HEK293T (cell line): ENCODE results near the gene KLHL15.
A peak's percentile ranks its signal among the peaks of the same experiment; 100 is the strongest.

Source experiments
- CTCF ChIA-PET: fragments of 350-600 bp; formaldehyde crosslinking; extraction: SDS; loops from one replicate; lab custom pipeline; 2021; ENCODE audit warnings: antibody characterized with exemption, inconsistent platforms; lab: Yijun Ruan, JAX
- POLR2A ChIA-PET: fragments of 350-600 bp; formaldehyde crosslinking; extraction: SDS; loops from one replicate; lab custom pipeline; 2020; ENCODE audit warnings: antibody characterized with exemption, inconsistent platforms; lab: Yijun Ruan, JAX
- DNase-seq: peaks from one replicate; pipeline ENCODE4 v3.0.0; 2012; ENCODE audit warnings: mixed read lengths; ENCODE audit errors: extremely low spot score
- ARNT ChIP-seq: fragments of 450-650 bp; IDR thresholded peaks from 2 replicates; pipeline ENCODE4 v1.6.1; 2017; ENCODE audit warnings: mild to moderate bottlenecking
- BHLHE40 ChIP-seq: fragments of 450-650 bp; IDR thresholded peaks from 2 replicates; pipeline ENCODE4 v1.6.1; 2016; ENCODE audit warnings: mild to moderate bottlenecking, moderate library complexity, borderline replicate concordance
- CTBP1 ChIP-seq: fragments of 450-650 bp; IDR thresholded peaks from 2 replicates; pipeline ENCODE4 v1.6.1; 2016; ENCODE audit warnings: borderline replicate concordance
- ELF4 ChIP-seq: fragments of 450-650 bp; IDR thresholded peaks from 2 replicates; pipeline ENCODE4 v1.6.1; 2017; ENCODE audit warnings: antibody characterized with exemption
- FOXA1 ChIP-seq: fragments of 450-650 bp; IDR thresholded peaks from 2 replicates; pipeline ENCODE4 v1.6.1; 2016; ENCODE audit warnings: mild to moderate bottlenecking
- FOXK2 ChIP-seq: fragments of 450-650 bp; IDR thresholded peaks from 2 replicates; pipeline ENCODE4 v1.6.1; 2016; ENCODE audit warnings: mild to moderate bottlenecking
- FOXM1 ChIP-seq: fragments of 450-650 bp; IDR thresholded peaks from 2 replicates; pipeline ENCODE4 v1.6.1; 2017; ENCODE audit warnings: mild to moderate bottlenecking, borderline replicate concordance
- HDGF ChIP-seq: fragments of 450-650 bp; IDR thresholded peaks from 2 replicates; pipeline ENCODE4 v1.6.1; 2017; ENCODE audit warnings: antibody characterized with exemption, borderline replicate concordance
- L3MBTL2 ChIP-seq: fragments of 450-650 bp; conservative IDR thresholded peaks from 2 replicates; pipeline ENCODE4 v1.6.1; 2016; ENCODE audit warnings: mild to moderate bottlenecking
- LEF1 ChIP-seq: fragments of 450-650 bp; IDR thresholded peaks from 2 replicates; pipeline ENCODE4 v1.6.1; 2017; ENCODE audit warnings: mild to moderate bottlenecking, borderline replicate concordance
- NFRKB ChIP-seq: fragments of 450-650 bp; IDR thresholded peaks from 2 replicates; pipeline ENCODE4 v1.6.1; 2016; ENCODE audit warnings: mild to moderate bottlenecking, moderate library complexity
- PKNOX1 ChIP-seq: fragments of 450-650 bp; IDR thresholded peaks from 2 replicates; pipeline ENCODE4 v1.6.1; 2016
- SP1 ChIP-seq: fragments of 450-650 bp; IDR thresholded peaks from 2 replicates; pipeline ENCODE4 v1.6.1; 2017
- SUZ12 ChIP-seq: fragments of 450-650 bp; IDR thresholded peaks from 2 replicates; pipeline ENCODE4 v1.6.1; 2016; ENCODE audit warnings: mild to moderate bottlenecking
- TARDBP ChIP-seq: fragments of 450-650 bp; IDR thresholded peaks from 2 replicates; pipeline ENCODE4 v1.6.1; 2016
- ZNF384 ChIP-seq: fragments of 450-650 bp; IDR thresholded peaks from 2 replicates; pipeline ENCODE4 v1.6.1; 2016

Gene KLHL15

GRCh38 chrX:23945206-23945605 lies 81.8 kb downstream of the KLHL15 start:
- ChIA-PET POLR2A (interaction anchor here (1.4 to 1.6 kb wide), 2 partner anchors 9 to 109 kb away, joined by 3 to 4 read pairs; partner anchors contain the start of gene EIF2S3), CTCF (interaction anchor here (1.1 kb wide), 1 partner anchor 19 kb away, joined by 3 read pairs; no protein-coding TSS in a partner anchor)
- no peak for TF ChIP-seq ARNT
- 0 out of 2 replicates have a peak, but pooled peaks have one; percentile 11 for TF ChIP-seq ELF4
- no peak for DNase-seq

DNA sequence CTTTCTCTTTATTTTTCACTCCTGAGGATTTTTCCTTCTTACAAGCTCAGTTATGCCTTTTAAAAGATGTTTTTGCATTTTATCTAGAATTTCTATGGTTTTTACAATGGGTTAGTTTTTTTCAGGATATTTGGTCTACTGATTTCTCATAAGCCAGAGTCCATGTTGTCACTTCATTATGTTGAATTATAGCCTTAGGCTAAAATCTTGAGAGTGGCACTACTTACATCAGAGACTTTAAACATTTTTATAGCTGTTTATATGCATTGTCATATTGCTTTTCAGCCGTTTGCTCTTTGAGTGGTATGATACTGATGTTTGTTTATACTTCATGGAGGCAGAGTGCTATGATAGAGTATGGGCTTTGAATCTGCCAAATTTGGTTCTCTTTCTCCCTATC lies 82.8 kb downstream of the KLHL15 start:
- DNase-seq, result no peak
- TF ChIP-seq ZNF384, result peak; percentile 68; the same call in 1 of the 2 replicates
- no peak for TF ChIP-seq BHLHE40
- no peak for TF ChIP-seq NFRKB
- no peak for TF ChIP-seq LEF1
- no peak for TF ChIP-seq TARDBP
- 0 out of 2 replicates have a peak, but pooled peaks have one; percentile 11 for TF ChIP-seq FOXM1
- no peak for TF ChIP-seq L3MBTL2
- no peak for TF ChIP-seq HDGF
- TF ChIP-seq PKNOX1, result peak; percentile 91
- TF ChIP-seq FOXA1, result no peak
- no peak for TF ChIP-seq ELF4
- TF ChIP-seq CTBP1, result peak; percentile 94
- ChIA-PET CTCF (no interaction called here), POLR2A (interaction anchor here (1.2 to 1.4 kb wide), 2 partner anchors 10 to 15 kb away, joined by 3 to 4 read pairs; no protein-coding TSS in a partner anchor)

- TF ChIP-seq PKNOX1 (no peak), ELF4 (no peak), L3MBTL2 (no peak), FOXK2 (no peak), SUZ12 (no peak), FOXA1 (no peak), HDGF (no peak), BHLHE40 (no peak), ARNT (no peak), ZNF384 (no peak), NFRKB (no peak), TARDBP (no peak), LEF1 (no peak), SP1 (no peak)
- no peak for DNase-seq
- ChIA-PET POLR2A (no interaction called here), CTCF (no interaction called here)
These were observed 87.8 kb downstream of the KLHL15 start for GRCh38 chrX:23939203-23939602.

DNA sequence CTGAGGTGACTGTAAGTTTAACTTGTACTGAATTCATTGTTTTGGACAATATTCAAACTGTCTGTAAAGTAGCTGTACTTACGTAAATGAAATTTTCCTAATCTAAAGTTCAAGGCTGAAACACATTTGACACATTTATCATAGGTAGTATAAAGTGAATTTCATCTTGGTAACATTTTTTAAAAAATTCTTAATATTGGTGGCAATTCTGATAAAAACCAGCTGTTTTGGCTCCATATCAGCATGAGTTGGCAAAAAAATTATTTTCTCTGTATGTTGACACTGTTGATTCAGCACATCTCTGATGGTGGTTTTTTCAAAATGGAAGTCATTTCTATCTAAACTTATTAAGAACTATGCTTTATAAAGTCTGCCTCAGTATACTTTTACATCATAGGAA lies 88.3 kb downstream of the KLHL15 start:
- DNase-seq, result no peak
- no peak for TF ChIP-seq L3MBTL2
- TF ChIP-seq FOXM1, result no peak
- TF ChIP-seq BHLHE40, result no peak
- TF ChIP-seq ZNF384, result no peak
- no peak for TF ChIP-seq SUZ12
- no peak for TF ChIP-seq FOXK2
- ChIA-PET CTCF (interaction anchor here (0.6 to 1.0 kb wide), 2 partner anchors 12 to 83 kb away, joined by 3 to 5 read pairs; no protein-coding TSS in a partner anchor), POLR2A (no interaction called here)

GRCh38 chrX:23937100-23937499 lies 89.9 kb downstream of the KLHL15 start:
- ChIA-PET POLR2A (no interaction called here), CTCF (no interaction called here)
- DNase-seq, result peak; percentile 34
- TF ChIP-seq NFRKB, result no peak
- TF ChIP-seq PKNOX1, result 0 out of 2 replicates have a peak, but pooled peaks have one; percentile 21
- TF ChIP-seq CTBP1, result no peak

DNA sequence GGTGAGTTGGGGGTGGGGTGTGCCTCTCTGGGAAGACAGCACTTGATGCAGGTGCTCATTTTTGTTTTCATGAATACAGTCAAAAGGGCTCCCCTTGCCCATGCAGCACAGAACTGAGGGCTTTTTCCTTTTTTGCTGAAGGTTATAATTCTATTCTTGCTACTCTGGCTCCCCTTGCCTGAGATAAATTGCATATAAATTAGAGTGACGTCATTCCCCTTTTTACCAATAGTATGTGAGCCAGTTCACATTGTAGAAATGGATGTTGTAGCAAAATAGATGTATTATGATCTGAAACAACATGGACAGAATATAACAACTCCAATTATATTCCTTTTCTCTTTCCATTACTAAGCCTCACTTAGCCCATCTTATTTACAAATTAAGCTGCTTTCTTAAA lies 90.8 kb downstream of the KLHL15 start:
- no peak for DNase-seq
- no peak for TF ChIP-seq L3MBTL2
- no peak for TF ChIP-seq BHLHE40
- TF ChIP-seq ELF4, result no peak
- no peak for TF ChIP-seq CTBP1
- TF ChIP-seq FOXK2, result no peak
- no peak for TF ChIP-seq FOXM1
- no peak for TF ChIP-seq HDGF
- no peak for TF ChIP-seq LEF1
- TF ChIP-seq SP1, result no peak
- no peak for TF ChIP-seq ZNF384
- CTCF ChIA-PET, result no interaction called here
- POLR2A ChIA-PET, result no interaction called here

DNA sequence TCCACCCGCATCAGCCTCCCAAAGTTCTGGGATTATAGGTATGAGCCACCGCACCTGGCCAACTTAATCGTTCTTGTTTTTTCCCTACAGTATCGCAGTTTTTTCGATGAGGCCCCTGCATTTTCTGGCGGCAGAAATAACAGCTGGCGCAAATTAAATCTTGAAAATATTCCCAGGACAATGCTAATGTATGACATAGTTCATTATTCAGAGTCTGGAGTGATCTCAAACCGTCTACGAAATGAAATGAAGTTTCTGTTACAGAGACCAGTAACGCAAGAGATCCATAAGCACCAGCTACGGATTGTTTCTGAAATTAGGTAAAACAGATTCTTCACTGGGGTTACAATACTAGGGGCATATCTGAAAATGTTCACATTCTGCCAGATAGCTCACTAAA lies 91.9 kb downstream of the KLHL15 start:
- no peak for TF ChIP-seq NFRKB
- TF ChIP-seq FOXA1, result no peak
- no peak for TF ChIP-seq FOXK2
- no peak for TF ChIP-seq HDGF
- no peak for TF ChIP-seq CTBP1
- no peak for TF ChIP-seq TARDBP
- no peak for TF ChIP-seq ZNF384
- TF ChIP-seq BHLHE40, result no peak
- no peak for TF ChIP-seq SP1
- TF ChIP-seq ELF4, result no peak
- no peak for TF ChIP-seq PKNOX1
- TF ChIP-seq SUZ12, result no peak
- TF ChIP-seq L3MBTL2, result no peak
- no peak for TF ChIP-seq LEF1
- POLR2A ChIA-PET, result no interaction called here
- no peak for DNase-seq
- CTCF ChIA-PET, result no interaction called here
